DND-41 (cell line): ENCODE data around the gene KIRREL3.

Source experiments
- CTCF ChIP-seq: IDR thresholded peaks from 2 replicates; pipeline ENCODE4 v1.5.1; 2012; ENCODE audit warnings: borderline replicate concordance, low read length, moderate library complexity, mild to moderate bottlenecking; ENCODE audit not compliant: poor library complexity, severe bottlenecking; ENCODE audit errors: extremely low read depth
- EZH2 ChIP-seq: IDR thresholded peaks from 3 replicates; pipeline ENCODE4 v1.6.1; 2012; ENCODE audit warnings: borderline replicate concordance, low read depth, mild to moderate bottlenecking, moderate library complexity, low read length, inconsistent platforms; ENCODE audit not compliant: severe bottlenecking

- no peak for TF ChIP-seq CTCF
- no peak for TF ChIP-seq EZH2
These were observed 268.9 kb downstream of the KIRREL3 start for GRCh38 chr11:126731576-126732142.
